H9 (cell line): ENCODE data around the gene THRB. TPM values are rescaled to one million over a fixed set of nuclear protein-coding genes. Genes with fewer than 3 reads are reported as not detected.

Experiments
- DNase-seq: peaks from one replicate; pipeline ENCODE4 v3.0.0-alpha.2; 2017
- H2AFZ ChIP-seq: one replicate; pipeline ENCODE4 v1.6.1; 2013; ENCODE audit warnings: mild to moderate bottlenecking, low read length, control low read depth, moderate library complexity
- H2AK5ac ChIP-seq: 2 replicates; pipeline ENCODE4 v1.6.1; 2013; ENCODE audit warnings: low read length, control low read depth, mixed read lengths; ENCODE audit not compliant: insufficient read length
- H2BK120ac ChIP-seq: one replicate; pipeline ENCODE4 v1.6.1; 2013; ENCODE audit warnings: low read depth, mild to moderate bottlenecking, low read length, control low read depth, inconsistent platforms; ENCODE audit not compliant: poor library complexity, severe bottlenecking
- H2BK12ac ChIP-seq: 2 replicates; pipeline ENCODE4 v1.6.1; 2013; ENCODE audit warnings: low read length, control low read depth, mixed read lengths, low read depth; ENCODE audit not compliant: insufficient read length
- H2BK15ac ChIP-seq: 2 replicates; pipeline ENCODE4 v1.6.1; 2013; ENCODE audit warnings: low read depth, low read length, control low read depth
- H2BK20ac ChIP-seq: one replicate; pipeline ENCODE4 v1.6.1; 2013; ENCODE audit warnings: low read depth, mild to moderate bottlenecking, low read length, control low read depth, inconsistent platforms; ENCODE audit not compliant: poor library complexity, severe bottlenecking
- H2BK5ac ChIP-seq: 2 replicates; pipeline ENCODE4 v1.6.1; 2013; ENCODE audit warnings: low read length, control low read depth, mixed read lengths; ENCODE audit not compliant: insufficient read length
- H3K14ac ChIP-seq: 2 replicates; pipeline ENCODE4 v1.6.1; 2013; ENCODE audit warnings: low read length, control low read depth; ENCODE audit not compliant: insufficient read depth
- H3K18ac ChIP-seq: 2 replicates; pipeline ENCODE4 v1.6.1; 2013; ENCODE audit warnings: low read depth, mild to moderate bottlenecking, mixed read lengths, low read length, control low read depth; ENCODE audit not compliant: insufficient read length
- H3K23ac ChIP-seq: 2 replicates; pipeline ENCODE4 v1.6.1; 2013; ENCODE audit warnings: low read length, control low read depth, mixed read lengths, low read depth; ENCODE audit not compliant: insufficient read length
- H3K23me2 ChIP-seq: 2 replicates; pipeline ENCODE4 v1.6.1; 2013; ENCODE audit warnings: low read depth, mild to moderate bottlenecking, mixed read lengths, low read length, control low read depth; ENCODE audit not compliant: insufficient read length, poor library complexity, severe bottlenecking
- H3K27ac ChIP-seq: 2 replicates; pipeline ENCODE4 v1.5.1; 2013; ENCODE audit warnings: low read length, control low read depth, mixed read lengths, low read depth; ENCODE audit not compliant: insufficient read length
- H3K27me3 ChIP-seq: 2 replicates; pipeline ENCODE4 v1.6.1; 2013; ENCODE audit warnings: low read length, control low read depth, inconsistent platforms; ENCODE audit not compliant: insufficient read depth
- H3K4ac ChIP-seq: 2 replicates; pipeline ENCODE4 v1.6.1; 2013; ENCODE audit warnings: low read depth, mild to moderate bottlenecking, control low read depth, inconsistent platforms, low read length, moderate library complexity
- H3K4me1 ChIP-seq: 2 replicates; pipeline ENCODE4 v1.6.1; 2013; ENCODE audit warnings: low read length, control low read depth, inconsistent platforms; ENCODE audit not compliant: insufficient read depth
- H3K4me2 ChIP-seq: 2 replicates; pipeline ENCODE4 v1.6.1; 2013; ENCODE audit warnings: low read length, control low read depth, mixed read lengths; ENCODE audit not compliant: insufficient read length, insufficient read depth
- H3K56ac ChIP-seq: 2 replicates; pipeline ENCODE4 v1.6.1; 2013; ENCODE audit warnings: low read depth, mild to moderate bottlenecking, mixed read lengths, low read length, control low read depth; ENCODE audit not compliant: insufficient read length
- H3K79me1 ChIP-seq: 2 replicates; pipeline ENCODE4 v1.6.1; 2013; ENCODE audit warnings: low read depth, mild to moderate bottlenecking, moderate library complexity, low read length, control low read depth, inconsistent platforms; ENCODE audit not compliant: insufficient read depth, poor library complexity, severe bottlenecking
- H3K79me2 ChIP-seq: 2 replicates; pipeline ENCODE4 v1.6.1; 2013; ENCODE audit warnings: low read length, control low read depth, inconsistent platforms; ENCODE audit not compliant: insufficient read depth
- H3K9ac ChIP-seq: 2 replicates; pipeline ENCODE4 v1.6.1; 2013; ENCODE audit warnings: low read length, control low read depth, mixed read lengths; ENCODE audit not compliant: insufficient read length; ENCODE audit errors: extremely low read depth
- H3K9me3 ChIP-seq: one replicate; pipeline ENCODE4 v1.6.1; 2013; ENCODE audit warnings: low read depth, low read length, inconsistent platforms; ENCODE audit not compliant: control insufficient read depth
- H3T11ph ChIP-seq: one replicate; pipeline ENCODE4 v1.6.1; 2013; ENCODE audit warnings: mild to moderate bottlenecking, low read length, control low read depth, inconsistent platforms
- H4K20me1 ChIP-seq: one replicate; pipeline ENCODE4 v1.6.1; 2013; ENCODE audit not compliant: control insufficient read depth, insufficient read length, insufficient read depth
- H4K5ac ChIP-seq: 2 replicates; pipeline ENCODE4 v1.6.1; 2013; ENCODE audit warnings: low read depth, mild to moderate bottlenecking, mixed read lengths, low read length, control low read depth; ENCODE audit not compliant: insufficient read length
- H4K8ac ChIP-seq: replicated peaks from 2 replicates; pipeline ENCODE4 v1.6.1; 2013; ENCODE audit warnings: low read length, control low read depth, mixed read lengths, low read depth; ENCODE audit not compliant: insufficient read length
- H4K91ac ChIP-seq: 2 replicates; pipeline ENCODE4 v1.6.1; 2013; ENCODE audit warnings: low read depth, mild to moderate bottlenecking, moderate library complexity, mixed read lengths, low read length, control low read depth; ENCODE audit not compliant: insufficient read length
- H3K27ac Mint-ChIP-seq, 3 experiments: 2 replicates in 2 of 3; 3 replicates in 1 of 3; pipeline ENCODE4 v1.8.0; 2020 to 2021; ENCODE audit warnings: mixed read lengths in 3 of 3, mild to moderate bottlenecking in 1 of 3, moderate library complexity in 1 of 3
- H3K27me3 Mint-ChIP-seq: 2 replicates; pipeline ENCODE4 v1.8.0; 2021; ENCODE audit warnings: low read depth, mild to moderate bottlenecking, moderate library complexity, mixed read lengths
- H3K36me3 Mint-ChIP-seq, 3 experiments: 2 replicates in 2 of 3; 3 replicates in 1 of 3; pipeline ENCODE4 v1.8.0; 2020 to 2021; ENCODE audit warnings: low read depth in 3 of 3, mixed read lengths in 3 of 3; ENCODE audit not compliant: insufficient read depth in 1 of 3
- H3K4me1 Mint-ChIP-seq, 2 experiments: 2 replicates each; pipeline ENCODE4 v1.8.0; 2020; ENCODE audit warnings: mixed read lengths in 2 of 2
- H3K4me3 Mint-ChIP-seq, 2 experiments: 2 replicates in 1 of 2; 3 replicates in 1 of 2; pipeline ENCODE4 v1.8.0; 2020 to 2021; ENCODE audit warnings: mild to moderate bottlenecking in 2 of 2, mixed read lengths in 2 of 2, moderate library complexity in 1 of 2
- H3K9me3 Mint-ChIP-seq, 2 experiments: 2 replicates in 1 of 2; 3 replicates in 1 of 2; pipeline ENCODE4 v1.8.0; 2020; ENCODE audit warnings: mild to moderate bottlenecking in 2 of 2, mixed read lengths in 2 of 2, moderate library complexity in 1 of 2
- CTCF ChIP-seq: fragments of 200-600 bp; sonication (generic); conservative IDR thresholded peaks from 3 replicates; pipeline ENCODE4 v1.8.0; 2021; ENCODE audit warnings: antibody characterized with exemption, mild to moderate bottlenecking
- WGBS: extraction: QIAGEN DNeasy Blood & Tissue Kit; methylation state at CpG from one replicate; pipeline ENCODE4 v1.1.7; 2013; ENCODE audit warnings: missing lambda C conversion rate, low lambda C conversion rate, mixed read lengths; ENCODE audit not compliant: insufficient read length; ENCODE audit errors: extremely low coverage; 5-methylcytosine and 5-hydroxymethylcytosine counted together
- total RNA-seq: library from RNA; stranded (reverse); gene quantifications from 2 replicates; pipeline ENCODE4 v1.2.1, GENCODE V29; 2021

THRB gene
- total RNA-seq, 1 experiment from 2014 or later = 8.6 TPM

DNA sequence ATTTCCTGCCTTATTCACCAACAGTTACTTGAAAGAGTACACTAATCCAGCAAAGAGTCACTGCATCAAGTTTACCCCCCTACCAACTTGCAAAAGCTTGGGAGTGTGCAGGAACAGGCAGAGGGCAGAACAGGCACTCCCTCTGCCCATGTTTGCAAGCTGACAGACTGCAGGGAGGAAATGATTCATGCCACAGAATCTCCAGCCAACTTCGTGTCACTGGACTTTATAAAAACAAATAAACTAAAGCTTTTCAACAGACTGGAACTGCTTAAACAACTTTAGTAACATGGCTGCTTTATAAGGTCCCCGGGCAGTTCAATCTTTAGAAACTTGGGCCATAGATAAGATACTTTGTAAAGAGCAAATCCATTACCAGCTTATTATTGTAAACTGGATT, 129.5 kb downstream of the THRB start:
- no peaks in the 10 kb centered on the region for H3K27me3 Mint-ChIP-seq
- no peak overlapping the region for H2BK5ac ChIP-seq
- H3K4me1 ChIP-seq = peaks cover 2% of the 10 kb centered on the region; the same call in 1 of the 2 replicates

More for the DNA sequence above, 129.5 kb downstream of the THRB start:
- H3K27ac Mint-ChIP-seq = no peak overlapping the region; a peak in 1 of 7 replicates
- Histone ChIP-seq H3K56ac (no peak overlapping the region), H3K79me2 (no peaks in the 10 kb centered on the region), H3K9ac (no peak overlapping the region), H2BK15ac (no peak overlapping the region), H3K23ac (no peak overlapping the region), H3K4me2 (no peak overlapping the region), H3K79me1 (no peaks in the 10 kb centered on the region), H4K91ac (no peak overlapping the region), H2BK120ac (no peak overlapping the region), H3K23me2 (no peaks in the 10 kb centered on the region), H3K18ac (no peak overlapping the region), H4K8ac (no peak overlapping the region), H3K27ac (no peak overlapping the region), H3K14ac (no peak overlapping the region), H3K4ac (no peak overlapping the region), H3K27me3 (no peaks in the 10 kb centered on the region), H3K9me3 (no peaks in the 10 kb centered on the region), H4K5ac (no peak overlapping the region), H4K20me1 (no peaks in the 10 kb centered on the region), H2AFZ (no peak overlapping the region), H2BK12ac (no peak overlapping the region), H2BK20ac (no peak overlapping the region), H3T11ph (no peak overlapping the region), H2AK5ac (no peak overlapping the region)
- H3K4me3 Mint-ChIP-seq = no peak overlapping the region
- H3K9me3 Mint-ChIP-seq = no peaks in the 10 kb centered on the region
- no peaks in the 10 kb centered on the region for H3K36me3 Mint-ChIP-seq
- peaks cover 10 to 21% of the 10 kb centered on the region in 2 experiments for H3K4me1 Mint-ChIP-seq
- no peak for DNase-seq
- WGBS = no CpG with 5 or more reads among the region's 2 CpGs
- TF ChIP-seq CTCF = no peak
